HEK293 (cell line): ENCODE measurements around the gene IL1RAP.

Source experiments
- CTCF ChIA-PET: fragments of 350-600 bp; formaldehyde crosslinking; extraction: SDS; loops from one replicate; lab custom pipeline; 2021; ENCODE audit warnings: antibody characterized with exemption; lab: Yijun Ruan, JAX
- POLR2A ChIA-PET: fragments of 300-600 bp; formaldehyde crosslinking; extraction: SDS; loops from one replicate; lab custom pipeline; 2020; ENCODE audit warnings: antibody characterized with exemption, inconsistent platforms; lab: Yijun Ruan, JAX
- H3K27ac ChIP-seq: fragments of 200-500 bp; sonication (Bioruptor generic); 2 replicates; pipeline ENCODE4 v1.5.1; 2014; ENCODE audit warnings: low read depth, low read length, control low read depth, inconsistent platforms; ENCODE audit errors: extremely low read depth
- H3K36me3 ChIP-seq, 2 experiments: fragments of 200-500 bp in 1 of 2; sonication (Bioruptor generic) in 1 of 2; 1 replicate in 1 of 2; 2 replicates in 1 of 2; pipeline ENCODE4 v1.5.1; 2014 to 2017; ENCODE audit warnings: inconsistent platforms in 2 of 2, low read length in 2 of 2; ENCODE audit not compliant: control insufficient read depth in 2 of 2, insufficient read depth in 1 of 2
- H3K4me1 ChIP-seq: fragments of 200-500 bp; sonication (Bioruptor generic); 2 replicates; pipeline ENCODE4 v1.5.1; 2014; ENCODE audit warnings: mild to moderate bottlenecking, low read length, inconsistent platforms; ENCODE audit not compliant: control insufficient read depth, insufficient read depth
- H3K4me3 ChIP-seq: 2 replicates; pipeline ENCODE4 v1.5.1; 2011; ENCODE audit warnings: low read depth, mild to moderate bottlenecking, control low read depth, low read length, moderate library complexity
- H3K9me3 ChIP-seq: fragments of 200-500 bp; sonication (Bioruptor generic); 2 replicates; pipeline ENCODE4 v1.5.1; 2014; ENCODE audit warnings: low read depth, low read length, inconsistent platforms; ENCODE audit not compliant: control insufficient read depth, insufficient read depth
- SCRT1 ChIP-seq: fragments of 450-650 bp; formaldehyde crosslinking; IDR thresholded peaks from 2 replicates; pipeline ENCODE4 v1.5.1; 2016; ENCODE audit warnings: missing biosample characterization, missing genetic modification characterization, borderline replicate concordance
- SCRT2 ChIP-seq: fragments of 450-650 bp; formaldehyde crosslinking; IDR thresholded peaks from 2 replicates; pipeline ENCODE4 v1.5.1; 2016; ENCODE audit warnings: missing biosample characterization, missing genetic modification characterization
- SP2 ChIP-seq: fragments of 450-650 bp; formaldehyde crosslinking; IDR thresholded peaks from 2 replicates; pipeline ENCODE4 v1.5.1; 2016; ENCODE audit warnings: missing biosample characterization, missing genetic modification characterization
- ZBTB8A ChIP-seq: fragments of 450-650 bp; formaldehyde crosslinking; IDR thresholded peaks from 2 replicates; pipeline ENCODE4 v1.5.1; 2016; ENCODE audit warnings: missing biosample characterization, missing genetic modification characterization
- ZFHX2 ChIP-seq: fragments of 450-650 bp; formaldehyde crosslinking; conservative IDR thresholded peaks from 2 replicates; pipeline ENCODE4 v1.5.1; 2016; ENCODE audit warnings: missing biosample characterization, missing genetic modification characterization
- ZNF121 ChIP-seq: fragments of 450-650 bp; formaldehyde crosslinking; IDR thresholded peaks from 2 replicates; pipeline ENCODE4 v1.5.1; 2016; ENCODE audit warnings: missing biosample characterization, missing genetic modification characterization
- ZNF133 ChIP-seq: fragments of 450-650 bp; formaldehyde crosslinking; IDR thresholded peaks from 2 replicates; pipeline ENCODE4 v1.5.1; 2016; ENCODE audit warnings: missing biosample characterization, missing genetic modification characterization
- ZNF211 ChIP-seq: fragments of 450-650 bp; formaldehyde crosslinking; IDR thresholded peaks from 2 replicates; pipeline ENCODE4 v1.5.1; 2016; ENCODE audit warnings: low read depth, missing biosample characterization, missing genetic modification characterization
- ZNF660 ChIP-seq: fragments of 450-650 bp; IDR thresholded peaks from 2 replicates; pipeline ENCODE4 v1.5.1; 2018; ENCODE audit warnings: missing biosample characterization, mild to moderate bottlenecking, missing genetic modification characterization
- ZNF664 ChIP-seq: fragments of 450-650 bp; formaldehyde crosslinking; IDR thresholded peaks from 2 replicates; pipeline ENCODE4 v1.5.1; 2016; ENCODE audit warnings: missing biosample characterization, missing genetic modification characterization
- TF ChIP-seq, protein P1 (sequence below): fragments of 450-650 bp; formaldehyde crosslinking; IDR thresholded peaks from 2 replicates; pipeline ENCODE4 v1.5.1; 2016; ENCODE audit warnings: missing biosample characterization, missing genetic modification characterization
- TF ChIP-seq, protein P2 (sequence below): fragments of 450-650 bp; formaldehyde crosslinking; IDR thresholded peaks from 2 replicates; pipeline ENCODE4 v1.5.1; 2016; ENCODE audit warnings: missing biosample characterization, missing genetic modification characterization, borderline replicate concordance
- TF ChIP-seq, protein P3 (sequence below): fragments of 450-650 bp; formaldehyde crosslinking; IDR thresholded peaks from 2 replicates; pipeline ENCODE4 v1.5.1; 2016; ENCODE audit warnings: missing biosample characterization, missing genetic modification characterization
- TF ChIP-seq, protein P4 (sequence below): fragments of 450-650 bp; formaldehyde crosslinking; IDR thresholded peaks from 2 replicates; pipeline ENCODE4 v1.5.1; 2016; ENCODE audit warnings: missing biosample characterization, missing genetic modification characterization, low read depth
- TF ChIP-seq, protein P5 (sequence below): fragments of 450-650 bp; formaldehyde crosslinking; IDR thresholded peaks from 2 replicates; pipeline ENCODE4 v1.5.1; 2016; ENCODE audit warnings: missing biosample characterization, missing genetic modification characterization

The IL1RAP gene

DNA sequence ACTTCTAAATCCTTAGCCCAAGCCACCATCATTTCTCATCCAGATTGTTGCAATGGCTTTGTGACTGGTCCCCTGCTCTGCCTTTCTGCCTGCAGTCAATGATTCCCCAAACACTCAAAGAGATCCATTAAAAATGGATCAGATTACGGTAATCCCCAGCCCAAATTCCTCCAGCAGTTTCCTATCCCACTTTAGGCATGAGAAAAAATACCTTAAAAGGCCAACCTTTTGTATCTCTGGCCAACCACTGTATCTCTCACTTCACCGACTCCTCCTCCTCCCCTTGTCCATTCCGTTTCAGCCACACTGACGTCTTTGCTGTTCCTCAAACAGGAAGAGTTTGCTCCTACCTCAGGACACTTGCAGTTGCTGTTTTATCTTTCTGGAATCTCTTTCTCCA, 20.9 kb upstream of the IL1RAP start (continued):
- TF ChIP-seq SP2 (no peak), ZNF121 (tag by site-specific recombination) (no peak), SCRT1 (tag by site-specific recombination) (no peak), ZNF133 (tag by site-specific recombination) (no peak), ZNF664 (no peak), ZBTB8A (tag by site-specific recombination) (no peak)
- TF ChIP-seq, protein P1, sequence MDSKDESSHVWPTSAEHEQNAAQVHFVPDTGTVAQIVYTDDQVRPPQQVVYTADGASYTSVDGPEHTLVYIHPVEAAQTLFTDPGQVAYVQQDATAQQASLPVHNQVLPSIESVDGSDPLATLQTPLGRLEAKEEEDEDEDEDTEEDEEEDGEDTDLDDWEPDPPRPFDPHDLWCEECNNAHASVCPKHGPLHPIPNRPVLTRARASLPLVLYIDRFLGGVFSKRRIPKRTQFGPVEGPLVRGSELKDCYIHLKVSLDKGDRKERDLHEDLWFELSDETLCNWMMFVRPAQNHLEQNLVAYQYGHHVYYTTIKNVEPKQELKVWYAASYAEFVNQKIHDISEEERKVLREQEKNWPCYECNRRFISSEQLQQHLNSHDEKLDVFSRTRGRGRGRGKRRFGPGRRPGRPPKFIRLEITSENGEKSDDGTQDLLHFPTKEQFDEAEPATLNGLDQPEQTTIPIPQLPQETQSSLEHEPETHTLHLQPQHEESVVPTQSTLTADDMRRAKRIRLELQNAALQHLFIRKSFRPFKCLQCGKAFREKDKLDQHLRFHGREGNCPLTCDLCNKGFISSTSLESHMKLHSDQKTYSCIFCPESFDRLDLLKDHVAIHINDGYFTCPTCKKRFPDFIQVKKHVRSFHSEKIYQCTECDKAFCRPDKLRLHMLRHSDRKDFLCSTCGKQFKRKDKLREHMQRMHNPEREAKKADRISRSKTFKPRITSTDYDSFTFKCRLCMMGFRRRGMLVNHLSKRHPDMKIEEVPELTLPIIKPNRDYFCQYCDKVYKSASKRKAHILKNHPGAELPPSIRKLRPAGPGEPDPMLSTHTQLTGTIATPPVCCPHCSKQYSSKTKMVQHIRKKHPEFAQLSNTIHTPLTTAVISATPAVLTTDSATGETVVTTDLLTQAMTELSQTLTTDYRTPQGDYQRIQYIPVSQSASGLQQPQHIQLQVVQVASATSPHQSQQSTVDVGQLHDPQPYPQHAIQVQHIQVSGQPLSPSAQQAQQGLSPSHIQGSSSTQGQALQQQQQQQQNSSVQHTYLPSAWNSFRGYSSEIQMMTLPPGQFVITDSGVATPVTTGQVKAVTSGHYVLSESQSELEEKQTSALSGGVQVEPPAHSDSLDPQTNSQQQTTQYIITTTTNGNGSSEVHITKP (tag by site-specific recombination) = no peak
- TF ChIP-seq, protein P2, sequence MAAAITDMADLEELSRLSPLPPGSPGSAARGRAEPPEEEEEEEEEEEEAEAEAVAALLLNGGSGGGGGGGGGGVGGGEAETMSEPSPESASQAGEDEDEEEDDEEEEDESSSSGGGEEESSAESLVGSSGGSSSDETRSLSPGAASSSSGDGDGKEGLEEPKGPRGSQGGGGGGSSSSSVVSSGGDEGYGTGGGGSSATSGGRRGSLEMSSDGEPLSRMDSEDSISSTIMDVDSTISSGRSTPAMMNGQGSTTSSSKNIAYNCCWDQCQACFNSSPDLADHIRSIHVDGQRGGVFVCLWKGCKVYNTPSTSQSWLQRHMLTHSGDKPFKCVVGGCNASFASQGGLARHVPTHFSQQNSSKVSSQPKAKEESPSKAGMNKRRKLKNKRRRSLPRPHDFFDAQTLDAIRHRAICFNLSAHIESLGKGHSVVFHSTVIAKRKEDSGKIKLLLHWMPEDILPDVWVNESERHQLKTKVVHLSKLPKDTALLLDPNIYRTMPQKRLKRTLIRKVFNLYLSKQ (tag by site-specific recombination) = no peak
- TF ChIP-seq, protein P3, sequence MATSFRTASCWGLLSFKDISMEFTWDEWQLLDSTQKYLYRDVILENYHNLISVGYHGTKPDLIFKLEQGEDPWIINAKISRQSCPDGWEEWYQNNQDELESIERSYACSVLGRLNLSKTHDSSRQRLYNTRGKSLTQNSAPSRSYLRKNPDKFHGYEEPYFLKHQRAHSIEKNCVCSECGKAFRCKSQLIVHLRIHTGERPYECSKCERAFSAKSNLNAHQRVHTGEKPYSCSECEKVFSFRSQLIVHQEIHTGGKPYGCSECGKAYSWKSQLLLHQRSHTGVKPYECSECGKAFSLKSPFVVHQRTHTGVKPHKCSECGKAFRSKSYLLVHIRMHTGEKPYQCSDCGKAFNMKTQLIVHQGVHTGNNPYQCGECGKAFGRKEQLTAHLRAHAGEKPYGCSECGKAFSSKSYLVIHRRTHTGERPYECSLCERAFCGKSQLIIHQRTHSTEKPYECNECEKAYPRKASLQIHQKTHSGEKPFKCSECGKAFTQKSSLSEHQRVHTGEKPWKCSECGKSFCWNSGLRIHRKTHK = no peak

DNA sequence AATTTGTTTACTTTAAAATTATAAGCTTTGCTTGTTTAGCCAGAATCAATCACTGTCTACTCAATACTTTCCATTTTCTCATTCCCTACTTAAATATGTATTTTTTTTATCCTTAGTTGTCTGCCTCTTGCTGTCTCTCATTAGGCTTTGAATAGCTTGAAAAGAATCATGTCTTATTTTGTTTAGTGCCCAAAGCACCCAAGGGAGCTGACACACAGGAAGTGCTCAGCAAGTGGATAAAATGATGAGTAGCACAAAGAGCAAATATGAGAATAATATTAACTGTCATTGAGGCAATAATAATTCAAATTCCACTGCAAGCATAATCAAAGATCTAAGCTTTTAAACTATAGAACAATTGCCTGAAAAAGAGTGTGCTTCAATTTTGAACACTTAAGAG, 19.0 kb upstream of the IL1RAP start:
- H3K27ac ChIP-seq = no peak overlapping the region
- CTCF ChIA-PET = no interaction called here
- no peaks in the 10 kb centered on the region for H3K36me3 ChIP-seq
- no peak overlapping the region for H3K4me3 ChIP-seq
- no peaks in the 10 kb centered on the region for H3K4me1 ChIP-seq
- TF ChIP-seq ZBTB8A (tag by site-specific recombination) (no peak), ZFHX2 (tag by site-specific recombination) (no peak), ZNF660 (tag by site-specific recombination) (no peak), ZNF211 (tag by site-specific recombination) (no peak), SCRT2 (no peak)
- TF ChIP-seq, protein P4, sequence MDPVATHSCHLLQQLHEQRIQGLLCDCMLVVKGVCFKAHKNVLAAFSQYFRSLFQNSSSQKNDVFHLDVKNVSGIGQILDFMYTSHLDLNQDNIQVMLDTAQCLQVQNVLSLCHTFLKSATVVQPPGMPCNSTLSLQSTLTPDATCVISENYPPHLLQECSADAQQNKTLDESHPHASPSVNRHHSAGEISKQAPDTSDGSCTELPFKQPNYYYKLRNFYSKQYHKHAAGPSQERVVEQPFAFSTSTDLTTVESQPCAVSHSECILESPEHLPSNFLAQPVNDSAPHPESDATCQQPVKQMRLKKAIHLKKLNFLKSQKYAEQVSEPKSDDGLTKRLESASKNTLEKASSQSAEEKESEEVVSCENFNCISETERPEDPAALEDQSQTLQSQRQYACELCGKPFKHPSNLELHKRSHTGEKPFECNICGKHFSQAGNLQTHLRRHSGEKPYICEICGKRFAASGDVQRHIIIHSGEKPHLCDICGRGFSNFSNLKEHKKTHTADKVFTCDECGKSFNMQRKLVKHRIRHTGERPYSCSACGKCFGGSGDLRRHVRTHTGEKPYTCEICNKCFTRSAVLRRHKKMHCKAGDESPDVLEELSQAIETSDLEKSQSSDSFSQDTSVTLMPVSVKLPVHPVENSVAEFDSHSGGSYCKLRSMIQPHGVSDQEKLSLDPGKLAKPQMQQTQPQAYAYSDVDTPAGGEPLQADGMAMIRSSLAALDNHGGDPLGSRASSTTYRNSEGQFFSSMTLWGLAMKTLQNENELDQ (tag by site-specific recombination) = no peak
- TF ChIP-seq, protein P5, sequence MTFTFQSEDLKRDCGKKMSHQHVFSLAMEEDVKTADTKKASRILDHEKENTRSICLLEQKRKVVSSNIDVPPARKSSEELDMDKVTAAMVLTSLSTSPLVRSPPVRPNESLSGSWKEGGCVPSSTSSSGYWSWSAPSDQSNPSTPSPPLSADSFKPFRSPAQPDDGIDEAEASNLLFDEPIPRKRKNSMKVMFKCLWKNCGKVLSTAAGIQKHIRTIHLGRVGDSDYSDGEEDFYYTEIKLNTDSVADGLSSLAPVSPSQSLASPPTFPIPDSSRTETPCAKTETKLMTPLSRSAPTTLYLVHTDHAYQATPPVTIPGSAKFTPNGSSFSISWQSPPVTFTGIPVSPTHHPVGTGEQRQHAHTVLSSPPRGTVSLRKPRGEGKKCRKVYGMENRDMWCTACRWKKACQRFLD (tag by site-specific recombination) = no peak
- H3K9me3 ChIP-seq = no peaks in the 10 kb centered on the region
- POLR2A ChIA-PET = no interaction called here
